Measurements from ENCODE around the gene ATF4. TPM values are rescaled to one million over a fixed set of nuclear protein-coding genes. Genes with fewer than 3 reads are reported as not detected.

ATF4 gene
- total and polyA plus RNA-seq, 2 of the 8 experiments (the other 6 are each of a cell fraction or from before 2014, with no cell fraction given) = 553 to 704 TPM

- no peak for TF ChIP-seq SRF (IDR thresholded peaks at IDR 0.05; ENCODE audit: low read depth, low read length)
- no peak for TF ChIP-seq USF2 (IDR thresholded peaks at IDR 0.05; ENCODE audit: low read length)
- no peak for TF ChIP-seq ZNF274 (IDR thresholded peaks at IDR 0.05; ENCODE audit: borderline replicate concordance, extremely low read depth, low read length)
- no peak for TF ChIP-seq SIRT6 (IDR thresholded peaks at IDR 0.05; ENCODE audit: low read length)
- no peak for TF ChIP-seq POLR2AphosphoS5 (IDR thresholded peaks at IDR 0.05; ENCODE audit: low read depth, low read length)
- no peak for TF ChIP-seq TAF7 (optimal IDR thresholded peaks at IDR 0.05; ENCODE audit: borderline replicate concordance, low read depth, low read length)
- TF ChIP-seq CHD1 (IDR thresholded peaks at IDR 0.05; ENCODE audit: low read depth, low read length) = no peak
- no peak for TF ChIP-seq BRCA1 (IDR thresholded peaks at IDR 0.05; ENCODE audit: low read depth, low read length)
- no peak for TF ChIP-seq JUND (IDR thresholded peaks at IDR 0.05; ENCODE audit: low read length)
- TF ChIP-seq EZH2 (IDR thresholded peaks at IDR 0.05; ENCODE audit: low read depth, low read length, severe bottlenecking) = no peak
- TF ChIP-seq CBX5 (IDR thresholded peaks at IDR 0.05; ENCODE audit: low read depth, low read length) = no peak
Measured at GRCh38 chr22:39563571-39564428, 43.4 kb downstream of the ATF4 start (continued).

Measured in H1 (cell line).